Measurements from ENCODE around the gene DPH3.

DPH3 gene

DNA sequence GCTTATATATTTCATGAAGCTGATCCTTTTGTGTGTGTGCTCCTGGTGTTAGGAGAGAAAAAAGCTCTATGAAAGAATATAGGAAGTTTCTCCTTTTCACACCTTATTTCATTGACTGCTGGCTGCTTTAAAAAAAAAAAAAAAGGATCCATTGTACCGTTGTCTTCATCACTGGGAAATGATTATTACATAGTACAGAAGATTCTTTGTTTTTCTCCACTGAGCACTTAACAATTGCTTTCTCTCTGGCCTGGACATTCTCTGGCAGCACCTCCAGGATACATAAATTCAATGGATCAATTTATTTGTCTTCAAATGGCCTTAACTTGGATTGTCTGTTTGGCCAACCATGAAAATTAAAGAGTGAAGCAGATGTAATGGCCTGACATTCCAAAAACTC is 37.2 kb downstream of the DPH3 start:
- TF ChIP-seq ZBTB7A (IDR thresholded peaks at IDR 0.05; ENCODE audit: low read depth), result no peak
- TF ChIP-seq RAD21 (IDR thresholded peaks at IDR 0.05; ENCODE audit: low read depth), result no peak
- TF ChIP-seq FOXM1 (IDR thresholded peaks at IDR 0.05; ENCODE audit: borderline replicate concordance, low read depth), result no peak
- TF ChIP-seq TCF12 (IDR thresholded peaks at IDR 0.05; ENCODE audit: low read depth), result no peak
- TF ChIP-seq, protein P1, sequence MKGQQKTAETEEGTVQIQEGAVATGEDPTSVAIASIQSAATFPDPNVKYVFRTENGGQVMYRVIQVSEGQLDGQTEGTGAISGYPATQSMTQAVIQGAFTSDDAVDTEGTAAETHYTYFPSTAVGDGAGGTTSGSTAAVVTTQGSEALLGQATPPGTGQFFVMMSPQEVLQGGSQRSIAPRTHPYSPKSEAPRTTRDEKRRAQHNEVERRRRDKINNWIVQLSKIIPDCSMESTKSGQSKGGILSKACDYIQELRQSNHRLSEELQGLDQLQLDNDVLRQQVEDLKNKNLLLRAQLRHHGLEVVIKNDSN (IDR thresholded peaks at IDR 0.05), result no peak
- TF ChIP-seq, protein P2, sequence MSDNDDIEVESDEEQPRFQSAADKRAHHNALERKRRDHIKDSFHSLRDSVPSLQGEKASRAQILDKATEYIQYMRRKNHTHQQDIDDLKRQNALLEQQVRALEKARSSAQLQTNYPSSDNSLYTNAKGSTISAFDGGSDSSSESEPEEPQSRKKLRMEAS (IDR thresholded peaks at IDR 0.05), result no peak
- TF ChIP-seq CEBPB (IDR thresholded peaks at IDR 0.05), result no peak
- TF ChIP-seq EGR1 (IDR thresholded peaks at IDR 0.05), result no peak
- no peak for TF ChIP-seq EP300 (IDR thresholded peaks at IDR 0.05; ENCODE audit: borderline replicate concordance)
- TF ChIP-seq YY1 (IDR thresholded peaks at IDR 0.05; ENCODE audit: low read depth), result no peak
- no peak for TF ChIP-seq TAF1 (IDR thresholded peaks at IDR 0.05; ENCODE audit: low read depth)
- TF ChIP-seq CREB1 (IDR thresholded peaks at IDR 0.05; ENCODE audit: low read depth), result no peak
- no peak for TF ChIP-seq TEAD4 (IDR thresholded peaks at IDR 0.05)
- TF ChIP-seq, protein P3, sequence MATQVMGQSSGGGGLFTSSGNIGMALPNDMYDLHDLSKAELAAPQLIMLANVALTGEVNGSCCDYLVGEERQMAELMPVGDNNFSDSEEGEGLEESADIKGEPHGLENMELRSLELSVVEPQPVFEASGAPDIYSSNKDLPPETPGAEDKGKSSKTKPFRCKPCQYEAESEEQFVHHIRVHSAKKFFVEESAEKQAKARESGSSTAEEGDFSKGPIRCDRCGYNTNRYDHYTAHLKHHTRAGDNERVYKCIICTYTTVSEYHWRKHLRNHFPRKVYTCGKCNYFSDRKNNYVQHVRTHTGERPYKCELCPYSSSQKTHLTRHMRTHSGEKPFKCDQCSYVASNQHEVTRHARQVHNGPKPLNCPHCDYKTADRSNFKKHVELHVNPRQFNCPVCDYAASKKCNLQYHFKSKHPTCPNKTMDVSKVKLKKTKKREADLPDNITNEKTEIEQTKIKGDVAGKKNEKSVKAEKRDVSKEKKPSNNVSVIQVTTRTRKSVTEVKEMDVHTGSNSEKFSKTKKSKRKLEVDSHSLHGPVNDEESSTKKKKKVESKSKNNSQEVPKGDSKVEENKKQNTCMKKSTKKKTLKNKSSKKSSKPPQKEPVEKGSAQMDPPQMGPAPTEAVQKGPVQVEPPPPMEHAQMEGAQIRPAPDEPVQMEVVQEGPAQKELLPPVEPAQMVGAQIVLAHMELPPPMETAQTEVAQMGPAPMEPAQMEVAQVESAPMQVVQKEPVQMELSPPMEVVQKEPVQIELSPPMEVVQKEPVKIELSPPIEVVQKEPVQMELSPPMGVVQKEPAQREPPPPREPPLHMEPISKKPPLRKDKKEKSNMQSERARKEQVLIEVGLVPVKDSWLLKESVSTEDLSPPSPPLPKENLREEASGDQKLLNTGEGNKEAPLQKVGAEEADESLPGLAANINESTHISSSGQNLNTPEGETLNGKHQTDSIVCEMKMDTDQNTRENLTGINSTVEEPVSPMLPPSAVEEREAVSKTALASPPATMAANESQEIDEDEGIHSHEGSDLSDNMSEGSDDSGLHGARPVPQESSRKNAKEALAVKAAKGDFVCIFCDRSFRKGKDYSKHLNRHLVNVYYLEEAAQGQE (IDR thresholded peaks at IDR 0.05; ENCODE audit: low read depth), result no peak

DNA sequence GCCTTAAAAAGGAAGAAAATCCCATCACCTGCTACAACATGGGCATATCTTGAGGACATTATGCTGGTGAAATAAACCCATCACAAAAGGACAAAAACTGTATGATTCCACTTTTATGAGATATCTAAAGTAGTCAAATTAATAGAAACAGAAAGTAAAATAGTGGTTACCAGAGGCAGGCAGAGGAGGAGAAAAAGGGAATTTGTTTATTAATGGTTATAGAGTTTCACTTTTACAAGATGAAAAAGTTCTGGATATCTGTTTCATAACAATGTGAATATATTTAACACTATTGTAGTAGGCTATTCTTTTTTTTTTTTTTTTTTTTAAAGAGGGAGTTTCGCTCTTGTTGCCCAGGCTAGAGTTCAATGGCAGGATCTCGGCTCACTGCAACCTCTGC is 40.4 kb downstream of the DPH3 start:
- TF ChIP-seq YY1 (IDR thresholded peaks at IDR 0.05; ENCODE audit: low read depth) (no peak), CEBPB (IDR thresholded peaks at IDR 0.05) (no peak), FOXM1 (IDR thresholded peaks at IDR 0.05; ENCODE audit: borderline replicate concordance, low read depth) (no peak), NFIC (IDR thresholded peaks at IDR 0.05) (no peak), TEAD4 (IDR thresholded peaks at IDR 0.05) (no peak), CREB1 (IDR thresholded peaks at IDR 0.05; ENCODE audit: low read depth) (no peak), ZBTB7A (IDR thresholded peaks at IDR 0.05; ENCODE audit: low read depth) (no peak), TAF1 (IDR thresholded peaks at IDR 0.05; ENCODE audit: low read depth) (no peak), TCF12 (IDR thresholded peaks at IDR 0.05; ENCODE audit: low read depth) (no peak), RAD21 (IDR thresholded peaks at IDR 0.05; ENCODE audit: low read depth) (no peak), EP300 (IDR thresholded peaks at IDR 0.05; ENCODE audit: borderline replicate concordance) (no peak), EGR1 (IDR thresholded peaks at IDR 0.05) (no peak)
- TF ChIP-seq, protein P2 (IDR thresholded peaks at IDR 0.05), result no peak
- TF ChIP-seq, protein P3 (IDR thresholded peaks at IDR 0.05; ENCODE audit: low read depth), result no peak
- TF ChIP-seq, protein P1 (IDR thresholded peaks at IDR 0.05), result no peak

DNA sequence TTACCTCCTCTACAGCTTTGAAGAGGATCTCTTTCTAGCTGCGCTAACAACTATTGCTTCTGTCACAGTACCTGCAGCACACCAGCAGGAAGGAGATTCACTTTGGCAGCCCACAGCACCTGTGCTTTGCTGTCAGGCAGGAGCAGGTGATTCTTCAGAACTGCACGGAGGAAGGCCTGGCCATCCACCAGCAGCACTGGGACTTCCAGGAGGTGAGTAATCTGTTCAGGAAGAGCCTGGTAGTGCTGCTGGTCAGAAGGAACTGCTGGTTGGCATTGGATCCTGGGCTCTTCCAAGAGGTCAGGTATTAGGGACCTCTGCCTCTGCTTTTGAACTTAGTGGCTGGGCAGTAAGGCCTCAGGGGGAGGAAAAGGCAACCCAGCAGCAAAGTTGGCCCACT is 42.2 kb downstream of the DPH3 start:
- TF ChIP-seq TCF12 (IDR thresholded peaks at IDR 0.05; ENCODE audit: low read depth) (no peak), EGR1 (IDR thresholded peaks at IDR 0.05) (no peak), RAD21 (IDR thresholded peaks at IDR 0.05; ENCODE audit: low read depth) (no peak), ZBTB7A (IDR thresholded peaks at IDR 0.05; ENCODE audit: low read depth) (no peak), CEBPB (IDR thresholded peaks at IDR 0.05) (no peak), YY1 (IDR thresholded peaks at IDR 0.05; ENCODE audit: low read depth) (no peak), EP300 (IDR thresholded peaks at IDR 0.05; ENCODE audit: borderline replicate concordance) (no peak), TEAD4 (IDR thresholded peaks at IDR 0.05) (no peak), FOXM1 (IDR thresholded peaks at IDR 0.05; ENCODE audit: borderline replicate concordance, low read depth) (no peak), CREB1 (IDR thresholded peaks at IDR 0.05; ENCODE audit: low read depth) (no peak)
- TF ChIP-seq, protein P1 (IDR thresholded peaks at IDR 0.05), result no peak
- TF ChIP-seq, protein P2 (IDR thresholded peaks at IDR 0.05), result no peak
- TF ChIP-seq, protein P3 (IDR thresholded peaks at IDR 0.05; ENCODE audit: low read depth), result no peak
